Measurements from ENCODE around the gene SOBP. TPM values are rescaled to one million over a fixed set of nuclear protein-coding genes. Genes with fewer than 3 reads are reported as not detected.
"Not testable (repeated sequence)": the region's sequence is repeated elsewhere in the genome, so short reads cannot be mapped to it uniquely, and the experiment has no call there.

The SOBP gene, protein sequence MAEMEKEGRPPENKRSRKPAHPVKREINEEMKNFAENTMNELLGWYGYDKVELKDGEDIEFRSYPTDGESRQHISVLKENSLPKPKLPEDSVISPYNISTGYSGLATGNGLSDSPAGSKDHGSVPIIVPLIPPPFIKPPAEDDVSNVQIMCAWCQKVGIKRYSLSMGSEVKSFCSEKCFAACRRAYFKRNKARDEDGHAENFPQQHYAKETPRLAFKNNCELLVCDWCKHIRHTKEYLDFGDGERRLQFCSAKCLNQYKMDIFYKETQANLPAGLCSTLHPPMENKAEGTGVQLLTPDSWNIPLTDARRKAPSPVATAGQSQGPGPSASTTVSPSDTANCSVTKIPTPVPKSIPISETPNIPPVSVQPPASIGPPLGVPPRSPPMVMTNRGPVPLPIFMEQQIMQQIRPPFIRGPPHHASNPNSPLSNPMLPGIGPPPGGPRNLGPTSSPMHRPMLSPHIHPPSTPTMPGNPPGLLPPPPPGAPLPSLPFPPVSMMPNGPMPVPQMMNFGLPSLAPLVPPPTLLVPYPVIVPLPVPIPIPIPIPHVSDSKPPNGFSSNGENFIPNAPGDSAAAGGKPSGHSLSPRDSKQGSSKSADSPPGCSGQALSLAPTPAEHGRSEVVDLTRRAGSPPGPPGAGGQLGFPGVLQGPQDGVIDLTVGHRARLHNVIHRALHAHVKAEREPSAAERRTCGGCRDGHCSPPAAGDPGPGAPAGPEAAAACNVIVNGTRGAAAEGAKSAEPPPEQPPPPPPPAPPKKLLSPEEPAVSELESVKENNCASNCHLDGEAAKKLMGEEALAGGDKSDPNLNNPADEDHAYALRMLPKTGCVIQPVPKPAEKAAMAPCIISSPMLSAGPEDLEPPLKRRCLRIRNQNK
- 15.6 TPM for total RNA-seq
- long read RNA-seq, partial matches to known transcripts: 41 of 53 reads
- long read RNA-seq, other reads (novel, unspliced or antisense): 12 of 53 reads

DNA sequence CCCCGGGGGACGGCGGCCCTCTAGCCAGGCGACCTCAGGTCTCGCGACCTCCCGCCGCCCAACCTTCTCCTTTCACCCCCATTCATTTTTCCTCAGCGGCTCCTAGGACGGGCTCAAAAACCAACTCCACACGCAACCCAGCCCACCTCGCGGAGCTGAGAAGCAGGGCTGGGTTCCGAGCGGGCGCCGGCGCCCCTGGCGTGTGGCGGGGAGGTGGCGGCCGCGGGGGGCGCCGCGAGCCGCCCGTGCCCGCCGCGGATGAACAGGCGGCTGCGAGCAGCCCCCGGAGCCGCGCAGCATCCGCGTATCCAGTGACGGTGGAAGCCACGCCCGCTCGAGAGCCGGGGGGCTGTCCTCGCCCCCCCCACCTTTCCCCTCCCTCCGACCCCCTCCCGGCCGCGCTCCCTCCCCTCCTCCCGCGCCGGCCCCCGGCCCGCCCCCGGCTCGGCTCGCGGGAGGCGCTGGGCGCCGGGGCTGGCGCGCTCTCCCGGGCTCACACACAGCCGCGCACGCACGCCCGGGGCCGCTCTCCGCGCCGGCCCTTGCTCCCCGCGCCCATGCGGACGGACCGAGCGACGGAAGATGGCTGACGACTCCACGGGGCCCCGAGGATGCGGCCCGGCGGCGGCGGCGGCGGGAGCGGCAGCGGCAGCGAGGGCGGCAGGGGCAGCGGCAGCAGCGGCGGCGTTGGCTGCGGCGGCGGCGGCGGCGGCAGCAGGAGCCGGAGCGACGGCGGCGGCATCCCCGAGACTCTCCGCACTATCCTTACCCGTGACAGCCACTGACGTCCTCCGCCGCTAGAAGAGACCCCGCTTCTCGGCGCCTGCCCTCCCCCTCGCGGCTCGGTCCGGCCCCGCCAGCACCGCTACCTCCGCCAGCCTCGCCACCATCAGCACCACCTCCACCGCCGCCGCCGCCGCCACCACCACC is at the start of gene SOBP:
Gene SOBP, plus strand, starts transcription at position 482 of the 930 bp plus-strand sequence. CDS start 500 bp downstream, outside the sequence.
- ATAC-seq (ENCODE audit: poor library complexity): peak; percentile 58
- intact Hi-C loops (cut with DNase I): loop anchor here (10.0 kb wide), 1 partner anchor 165 kb away; no protein-coding TSS in a partner anchor
- DNase-seq: peak; percentile 78

DNA sequence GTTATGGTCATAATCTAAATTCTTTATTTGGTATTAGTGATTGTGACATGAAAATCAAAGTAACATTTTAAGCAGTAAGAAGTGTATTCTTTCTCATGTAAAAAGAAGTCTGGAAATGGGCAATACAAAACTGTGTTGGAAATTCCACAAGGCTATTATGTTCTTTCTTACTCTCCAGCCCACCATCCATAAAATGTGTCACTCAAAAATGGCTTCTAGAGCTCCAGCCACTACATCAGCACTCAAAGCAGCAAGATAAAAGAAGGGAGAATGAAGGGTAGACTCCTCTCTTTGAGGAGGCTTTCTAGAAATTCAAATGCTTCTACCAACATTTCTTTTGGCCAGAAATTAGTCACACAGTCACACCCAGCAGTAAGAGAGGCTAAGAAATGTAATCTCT is 49.0 kb upstream of the SOBP start:
- no peak for DNase-seq
- no peak for ATAC-seq (ENCODE audit: poor library complexity)
- intact Hi-C loops (cut with DNase I): no loop called here

DNA sequence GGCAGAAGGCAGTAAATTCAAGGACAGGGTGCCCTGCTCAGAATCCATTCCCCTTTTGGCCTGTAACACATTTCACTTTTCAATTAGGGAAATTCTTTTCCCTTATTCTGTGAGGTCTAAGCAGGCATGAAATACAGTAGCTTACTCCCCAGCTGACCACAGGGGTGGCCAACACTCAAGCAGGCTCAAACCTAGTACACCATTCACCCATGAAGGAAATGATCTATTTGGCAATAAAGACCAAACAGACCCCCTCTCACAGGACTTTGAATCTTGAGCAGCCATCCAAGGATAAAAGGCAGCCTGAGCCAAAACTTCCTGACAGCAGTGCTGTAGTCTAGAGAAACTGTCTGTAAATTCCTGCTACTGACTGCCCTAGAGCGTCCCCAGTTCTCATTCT is 48.2 kb upstream of the SOBP start:
- no peak for ATAC-seq (ENCODE audit: poor library complexity)
- intact Hi-C loops (cut with DNase I): no loop called here
- no peak for DNase-seq

DNA sequence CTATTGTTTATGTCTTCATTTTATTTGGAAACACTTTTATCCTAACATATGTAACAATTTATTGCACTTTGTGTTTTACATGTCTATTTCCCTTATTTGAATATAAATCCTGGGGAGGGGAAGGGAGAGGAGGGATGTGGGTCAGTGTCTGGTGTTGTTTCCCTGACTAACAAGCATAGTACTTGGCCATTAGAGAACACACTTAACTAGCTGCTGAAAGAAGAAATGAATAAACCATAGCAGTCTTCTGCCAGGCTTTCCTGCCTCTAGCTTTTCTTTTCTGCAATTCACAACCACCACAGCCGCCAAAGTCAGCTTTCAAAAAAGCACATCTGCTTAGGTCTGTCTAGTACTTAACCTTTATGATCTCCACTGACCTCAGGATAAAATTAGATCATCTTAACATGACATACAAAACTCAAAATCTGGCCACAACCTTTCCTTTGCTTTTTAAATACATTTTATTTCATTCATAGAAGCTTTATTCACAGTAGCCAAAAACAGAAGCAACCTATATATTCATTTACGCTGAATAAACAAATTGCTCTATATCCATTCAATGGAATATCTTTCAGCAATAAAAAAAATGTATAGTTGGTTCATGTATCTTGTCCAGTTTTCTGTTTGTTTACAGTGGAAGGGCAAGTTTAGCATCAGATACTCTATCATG is 46.8 kb upstream of the SOBP start:
- intact Hi-C loops (cut with DNase I): no loop called here

DNA sequence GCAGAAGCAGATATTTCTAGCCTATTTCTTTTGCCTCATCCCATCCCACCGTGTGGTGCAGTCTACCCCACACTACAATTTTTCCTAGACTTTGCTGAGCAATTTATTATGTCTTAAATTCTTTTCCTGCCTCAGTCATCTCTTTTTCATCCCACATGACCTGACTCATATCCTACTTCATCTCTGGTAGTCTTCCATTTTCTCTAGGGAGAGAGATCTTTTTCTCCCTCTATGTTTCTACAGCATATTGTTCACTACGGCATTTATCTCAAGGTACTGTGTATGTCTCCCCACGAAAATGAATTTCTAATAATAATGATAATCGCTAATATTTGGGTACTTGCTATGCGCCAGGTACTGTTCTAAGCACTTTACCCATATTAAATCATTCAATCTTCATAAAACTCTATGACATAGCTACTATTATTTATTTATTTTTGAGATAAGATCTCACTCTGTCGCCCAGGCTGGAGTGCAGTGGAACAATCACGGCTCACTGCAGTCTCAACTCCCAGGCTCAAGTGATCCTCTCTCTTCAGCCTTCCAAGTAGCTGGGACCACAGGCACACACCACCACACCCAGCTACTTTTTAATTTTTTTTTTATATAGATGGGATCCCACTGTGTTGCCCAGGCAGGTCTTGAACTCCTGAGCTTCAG is 46.2 kb upstream of the SOBP start:
- intact Hi-C loops (cut with DNase I): no loop called here
- ATAC-seq (ENCODE audit: poor library complexity): no peak

More for the DNA sequence above, 46.8 kb upstream of the SOBP start:
- DNase-seq (no peak), ATAC-seq (ENCODE audit: poor library complexity) (no peak)

DNA sequence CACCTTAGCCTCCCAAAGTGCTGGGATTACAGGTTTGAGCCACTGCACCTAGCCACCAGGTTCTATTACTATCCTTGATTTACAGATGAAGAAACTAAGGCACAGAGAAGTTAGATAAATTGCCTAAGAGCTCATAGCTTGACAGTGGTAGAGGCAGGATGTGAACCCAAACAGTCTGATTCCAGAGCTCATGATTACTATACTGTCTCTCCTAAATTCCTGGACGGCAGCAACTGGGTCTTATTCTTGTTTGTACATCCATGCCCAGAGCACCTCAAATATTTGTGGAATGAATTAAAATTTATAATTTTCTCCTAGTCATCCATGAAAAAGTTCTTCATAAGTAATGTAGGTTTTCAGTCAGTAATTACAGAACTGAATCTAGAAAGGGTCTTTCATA is 45.6 kb upstream of the SOBP start:
- DNase-seq (no peak), ATAC-seq (ENCODE audit: poor library complexity) (no peak)
- intact Hi-C loops (cut with DNase I): no loop called here

More for the DNA sequence above, 46.2 kb upstream of the SOBP start:
- DNase-seq: no peak

DNA sequence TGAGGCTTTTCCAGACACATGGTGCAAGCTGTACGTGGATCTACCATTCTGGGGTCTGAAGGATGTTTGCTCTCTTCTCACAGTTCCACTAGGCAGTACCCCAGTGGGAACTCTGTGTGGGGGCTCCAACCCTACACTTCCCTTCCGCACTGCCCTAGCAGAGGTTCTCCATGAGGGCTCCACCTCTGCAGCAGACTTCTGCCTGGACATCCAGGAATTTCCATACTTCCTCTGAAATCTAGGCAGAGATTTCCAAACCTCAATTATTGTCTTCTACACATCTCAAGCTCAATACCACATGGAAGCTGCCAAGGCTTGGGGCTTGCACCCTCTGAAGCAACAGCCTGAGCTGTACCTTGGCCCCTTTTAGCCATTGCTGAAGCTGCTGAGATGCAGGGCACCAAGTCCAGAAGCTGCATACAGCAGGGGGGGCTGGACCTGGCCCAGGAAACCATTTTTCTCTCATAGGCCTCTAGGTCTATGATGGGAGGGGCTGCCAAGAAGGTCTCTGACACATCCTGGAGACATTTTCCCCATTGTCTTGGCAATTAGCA is 42.2 kb upstream of the SOBP start:
- intact Hi-C loops (cut with DNase I): no loop called here

DNA sequence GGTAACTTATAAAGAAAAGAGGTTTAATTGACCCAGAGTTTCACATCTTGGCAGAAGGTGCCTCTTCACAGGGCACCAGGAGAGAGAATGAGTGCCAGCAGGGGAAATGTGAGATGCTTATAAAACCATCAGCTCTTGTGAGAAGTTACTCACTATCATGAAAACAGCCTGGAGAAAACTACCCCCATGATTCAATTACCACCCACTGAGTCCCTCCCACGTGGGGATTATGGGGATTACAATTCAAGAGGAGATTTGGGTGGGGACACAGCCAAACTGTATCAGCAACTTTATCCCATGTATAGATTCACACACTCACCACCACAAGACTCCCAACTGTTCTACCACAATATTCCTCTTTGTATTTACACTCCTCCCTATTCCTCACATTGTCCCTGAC is 41.1 kb upstream of the SOBP start:
- no peak for DNase-seq
- intact Hi-C loops (cut with DNase I): no loop called here
- no peak for ATAC-seq (ENCODE audit: poor library complexity)

More for the DNA sequence above, 42.2 kb upstream of the SOBP start:
- DNase-seq (no peak), ATAC-seq (ENCODE audit: poor library complexity) (no peak)

DNA sequence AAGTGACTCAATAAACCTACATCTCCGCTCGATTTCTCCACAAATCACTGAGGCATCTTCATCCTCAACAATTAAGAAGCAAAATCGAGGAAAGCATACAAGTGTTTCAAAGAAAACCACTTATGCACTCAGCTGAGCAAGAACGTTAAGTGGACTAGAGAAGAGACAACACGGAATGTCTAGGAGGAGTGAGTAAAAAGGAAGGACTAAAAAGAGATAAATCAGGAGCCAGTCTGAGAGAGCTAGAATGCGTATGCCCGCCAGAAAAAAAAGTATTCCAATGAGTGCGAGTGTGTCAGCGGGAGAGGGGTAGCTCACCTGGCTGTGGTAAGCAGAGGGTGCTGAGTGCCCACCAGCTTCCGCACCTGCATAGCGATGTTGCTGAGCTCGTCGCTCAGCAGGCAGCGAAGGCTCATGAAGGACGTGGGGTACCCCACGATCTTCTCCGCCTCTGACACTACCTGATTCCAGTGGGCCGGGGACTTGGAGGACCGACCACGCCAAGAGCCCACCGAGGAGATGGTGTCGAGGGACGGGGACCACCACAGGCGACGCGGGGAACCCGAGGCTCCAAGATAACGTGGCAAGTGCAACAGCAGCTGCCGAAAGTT is 31.1 kb upstream of the SOBP start:
- peak; percentile 7 for ATAC-seq (ENCODE audit: poor library complexity)
- intact Hi-C loops (cut with DNase I): no loop called here

DNA sequence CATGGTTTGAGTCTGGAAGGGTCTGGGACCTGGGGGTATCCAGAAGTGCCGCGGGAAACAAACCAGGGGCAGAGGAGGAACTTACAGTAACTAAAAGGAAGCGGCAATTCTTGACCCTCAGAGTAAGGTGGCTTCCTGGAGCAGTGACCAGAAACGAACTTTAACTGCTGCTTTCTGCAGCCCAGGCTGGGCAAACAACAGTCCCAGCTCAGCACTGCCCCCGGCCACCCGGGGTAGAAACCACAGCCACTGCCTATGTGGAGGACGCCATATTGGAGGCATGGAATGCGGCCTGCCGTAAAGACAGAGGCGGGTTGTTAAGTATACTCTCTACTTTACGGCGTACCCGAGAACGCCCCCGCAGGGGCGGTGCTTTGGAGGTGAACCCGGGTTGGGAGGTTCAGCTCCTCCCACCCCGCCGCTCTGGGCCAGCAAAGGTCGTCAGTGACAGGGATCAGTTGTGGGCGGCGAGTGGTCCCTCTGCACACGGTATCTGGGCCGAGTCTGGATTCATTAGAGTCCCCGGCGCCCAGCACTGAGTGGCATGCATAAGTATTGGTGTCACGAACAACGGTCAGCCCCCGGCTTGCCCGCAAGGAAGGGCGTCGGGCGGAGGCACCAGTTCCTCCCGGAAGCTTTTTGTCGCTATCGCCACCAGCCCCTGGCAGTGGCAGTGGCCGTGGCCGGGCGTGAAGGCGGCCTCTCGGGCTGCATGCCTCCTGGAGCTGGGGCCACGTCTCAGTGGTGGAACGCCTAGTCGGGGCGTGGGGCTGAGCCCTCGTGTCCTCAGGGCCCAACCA is 30.4 kb upstream of the SOBP start, which contains the start of gene PDSS2:
Gene PDSS2, minus strand, starts transcription at position 282 of the 800 bp plus-strand sequence. Its CDS starts 279 bp downstream, at position 3.
- ATAC-seq (ENCODE audit: poor library complexity): peak; percentile 99
- intact Hi-C loops (cut with DNase I): no loop called here
- DNase-seq: peak; percentile 100

More for the DNA sequence above, 31.1 kb upstream of the SOBP start:
- peak; percentile 47 for DNase-seq

DNA sequence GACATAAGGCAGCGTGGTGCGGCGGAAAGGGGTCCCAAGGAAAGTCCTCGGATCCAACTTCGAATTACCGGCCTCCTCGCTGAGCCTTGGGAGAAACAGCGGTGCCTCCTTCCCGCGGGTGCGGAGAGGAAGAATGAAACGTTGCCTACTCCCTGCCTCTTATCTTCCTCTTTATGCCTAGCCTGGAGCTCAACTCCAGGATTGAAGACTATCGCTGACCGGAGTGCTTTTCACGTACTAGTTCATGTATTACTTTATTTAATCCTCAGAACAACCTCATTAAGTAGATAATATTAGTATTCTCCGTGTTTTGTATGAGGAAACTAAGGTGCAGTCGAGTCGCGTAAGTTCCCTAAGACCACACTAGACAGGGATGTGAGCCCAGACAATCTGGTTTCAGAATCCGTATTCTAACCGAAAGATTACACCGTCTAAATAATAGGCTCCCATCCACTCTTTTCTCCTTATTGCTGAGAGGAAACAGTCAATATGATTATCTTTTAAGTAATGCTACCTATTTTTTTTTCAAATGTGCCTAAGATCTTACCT is 29.8 kb upstream of the SOBP start:
- ATAC-seq (ENCODE audit: poor library complexity): no peak
- intact Hi-C loops (cut with DNase I): no loop called here

DNA sequence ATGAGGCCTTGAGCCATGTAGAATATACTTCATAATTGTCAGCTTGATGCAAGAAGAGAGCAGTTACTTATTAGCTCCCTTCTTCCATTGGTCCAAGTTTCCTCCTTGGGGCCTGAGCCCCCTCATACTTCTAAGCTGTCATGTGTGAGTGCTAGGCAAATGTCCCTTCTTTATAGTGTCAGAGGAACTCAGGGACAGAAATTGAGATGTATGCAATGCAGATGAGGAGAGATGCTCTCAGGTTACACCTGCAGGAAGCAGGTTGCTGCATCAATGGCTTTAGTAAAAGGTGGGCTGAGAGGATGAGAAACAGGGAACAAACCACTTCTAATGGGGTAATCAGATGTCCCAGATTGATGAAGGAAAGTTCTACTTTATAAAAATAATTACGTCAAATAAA is 23.9 kb upstream of the SOBP start:
- no peak for DNase-seq
- no peak for ATAC-seq (ENCODE audit: poor library complexity)
- intact Hi-C loops (cut with DNase I): no loop called here

More for the DNA sequence above, 29.8 kb upstream of the SOBP start:
- no peak for DNase-seq

DNA sequence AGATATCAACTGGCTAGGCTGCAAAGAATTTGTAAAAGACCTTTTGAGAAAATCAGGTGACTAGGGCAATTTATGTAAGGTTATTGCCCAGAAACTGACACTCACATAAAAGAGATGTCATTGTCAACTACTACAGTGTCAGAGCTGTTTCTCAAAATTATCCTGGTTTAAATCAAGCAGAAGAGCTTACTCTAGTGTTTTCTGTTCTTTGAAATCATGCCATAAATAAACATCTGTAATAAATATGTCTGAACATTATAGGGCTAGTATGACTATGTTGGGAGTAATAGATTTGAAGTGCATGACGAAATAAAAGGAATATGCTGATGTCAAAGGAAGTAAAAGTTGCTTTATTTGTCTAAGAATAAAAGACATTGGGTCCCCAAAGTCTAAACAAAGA is 19.6 kb upstream of the SOBP start:
- intact Hi-C loops (cut with DNase I): no loop called here
- no peak for ATAC-seq (ENCODE audit: poor library complexity)

DNA sequence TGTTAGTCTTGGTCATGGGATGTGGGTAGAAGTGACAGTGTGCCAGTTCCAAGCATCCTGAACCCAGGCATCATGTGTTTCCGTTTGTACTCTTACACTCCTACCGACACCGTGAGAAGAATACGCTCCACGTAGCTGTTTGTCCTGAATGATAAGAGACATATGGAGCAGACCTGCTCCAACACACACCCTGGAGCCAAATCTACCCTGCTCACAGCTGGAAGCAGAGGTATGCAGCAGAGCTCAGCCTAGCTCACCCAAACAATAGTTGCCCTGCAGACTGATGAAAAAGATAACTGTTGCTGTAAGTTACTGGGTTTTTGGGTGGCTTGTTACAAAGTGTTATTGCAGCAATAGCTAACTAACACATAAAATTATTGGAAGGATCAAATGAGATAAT is 16.3 kb upstream of the SOBP start:
- intact Hi-C loops (cut with DNase I): no loop called here
- no peak for ATAC-seq (ENCODE audit: poor library complexity)
- no peak for DNase-seq

More for the DNA sequence above, 19.6 kb upstream of the SOBP start:
- no peak for DNase-seq

DNA sequence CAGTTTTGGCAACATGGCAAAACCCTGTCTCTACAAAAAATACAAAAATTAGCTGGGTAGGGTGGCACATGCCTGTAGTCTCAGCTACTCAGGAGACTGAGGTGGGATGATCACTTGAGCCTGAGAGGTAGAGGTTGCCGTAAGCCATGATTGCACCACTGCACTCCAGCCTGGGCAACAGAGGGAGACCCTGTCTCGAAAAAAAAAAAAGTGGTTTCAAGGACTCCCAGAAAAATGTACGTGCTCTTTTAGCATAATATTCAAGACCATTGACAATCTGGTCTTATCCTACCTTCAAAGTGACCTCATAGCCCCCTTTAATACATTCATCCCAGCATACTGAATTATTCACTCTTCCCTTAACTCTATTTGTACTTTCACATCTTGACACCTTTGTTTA is 14.6 kb upstream of the SOBP start:
- DNase-seq; intact Hi-C loops (cut with DNase I); ATAC-seq (ENCODE audit: poor library complexity): not testable (repeated sequence)
